Endothelial cell of umbilical vein (primary cell): ENCODE measurements around the gene TM4SF4.

Experiments used
- EZH2 ChIP-seq: IDR thresholded peaks from 2 replicates; pipeline ENCODE4 v1.6.1; 2012; ENCODE audit warnings: borderline replicate concordance, low read depth, mild to moderate bottlenecking, moderate library complexity, low read length, inconsistent platforms; ENCODE audit not compliant: severe bottlenecking
- GATA2 ChIP-seq: IDR thresholded peaks from 2 replicates; pipeline ENCODE4 v1.7.0; 2011; ENCODE audit warnings: low read depth, mild to moderate bottlenecking, moderate library complexity, mixed read lengths, low read length; ENCODE audit not compliant: insufficient read length, insufficient read depth
- JUN ChIP-seq: IDR thresholded peaks from 2 replicates; pipeline ENCODE4 v1.6.1; 2011; ENCODE audit warnings: borderline replicate concordance, low read depth; ENCODE audit not compliant: insufficient read length, insufficient read depth
- MAX ChIP-seq: IDR thresholded peaks from 2 replicates; pipeline ENCODE4 v1.6.1; 2011; ENCODE audit not compliant: insufficient read depth, insufficient read length
- MYC ChIP-seq: IDR thresholded peaks from one replicate; pipeline ENCODE4 v1.6.1; 2011; ENCODE audit warnings: mild to moderate bottlenecking, low read depth, low read length
- POLR2A ChIP-seq: IDR thresholded peaks from 2 replicates; pipeline ENCODE4 v1.6.1; 2012; ENCODE audit warnings: low read depth, mild to moderate bottlenecking, control low read depth, low read length
- POLR2AphosphoS5 ChIP-seq: IDR thresholded peaks from 2 replicates; pipeline ENCODE4 v1.6.1; 2012; ENCODE audit warnings: low read depth, mild to moderate bottlenecking, control low read depth, low read length, moderate library complexity; ENCODE audit not compliant: insufficient read depth
- TF ChIP-seq, protein P1 (sequence below), 2 donors: IDR thresholded peaks; 1 replicate in 1 of 2; 2 replicates in 1 of 2; pipeline ENCODE4 v1.5.1; 2011; ENCODE audit warnings: low read length in 2 of 2, mild to moderate bottlenecking in 2 of 2, moderate library complexity in 2 of 2, control low read depth in 1 of 2, inconsistent platforms in 1 of 2, low read depth in 1 of 2; ENCODE audit not compliant: insufficient read depth in 1 of 2; ENCODE audit errors: extremely low read depth in 1 of 2

DNA sequence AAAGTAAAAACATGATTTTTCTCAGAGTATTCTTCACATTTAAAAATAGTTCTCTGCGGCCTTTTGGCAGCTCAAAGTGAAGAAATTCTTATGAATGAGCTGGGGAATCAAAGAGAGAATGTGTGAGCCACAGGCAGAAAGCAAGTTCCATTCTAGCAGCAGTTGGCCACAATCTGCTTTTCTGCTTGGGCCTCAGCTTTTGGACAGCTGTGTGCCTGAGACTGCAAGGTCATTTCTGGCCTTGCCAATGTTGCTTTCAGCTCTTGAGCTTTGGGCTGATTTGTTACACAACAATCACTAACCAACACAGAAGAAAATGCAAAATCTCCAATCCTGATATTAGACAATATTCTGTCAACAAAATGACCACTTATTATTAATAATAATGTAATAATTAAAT is 14.4 kb upstream of the TM4SF4 start:
- TF ChIP-seq POLR2A (no peak), EZH2 (no peak), MYC (no peak), POLR2AphosphoS5 (no peak), MAX (no peak), GATA2 (no peak), JUN (no peak)
- TF ChIP-seq, protein P1, sequence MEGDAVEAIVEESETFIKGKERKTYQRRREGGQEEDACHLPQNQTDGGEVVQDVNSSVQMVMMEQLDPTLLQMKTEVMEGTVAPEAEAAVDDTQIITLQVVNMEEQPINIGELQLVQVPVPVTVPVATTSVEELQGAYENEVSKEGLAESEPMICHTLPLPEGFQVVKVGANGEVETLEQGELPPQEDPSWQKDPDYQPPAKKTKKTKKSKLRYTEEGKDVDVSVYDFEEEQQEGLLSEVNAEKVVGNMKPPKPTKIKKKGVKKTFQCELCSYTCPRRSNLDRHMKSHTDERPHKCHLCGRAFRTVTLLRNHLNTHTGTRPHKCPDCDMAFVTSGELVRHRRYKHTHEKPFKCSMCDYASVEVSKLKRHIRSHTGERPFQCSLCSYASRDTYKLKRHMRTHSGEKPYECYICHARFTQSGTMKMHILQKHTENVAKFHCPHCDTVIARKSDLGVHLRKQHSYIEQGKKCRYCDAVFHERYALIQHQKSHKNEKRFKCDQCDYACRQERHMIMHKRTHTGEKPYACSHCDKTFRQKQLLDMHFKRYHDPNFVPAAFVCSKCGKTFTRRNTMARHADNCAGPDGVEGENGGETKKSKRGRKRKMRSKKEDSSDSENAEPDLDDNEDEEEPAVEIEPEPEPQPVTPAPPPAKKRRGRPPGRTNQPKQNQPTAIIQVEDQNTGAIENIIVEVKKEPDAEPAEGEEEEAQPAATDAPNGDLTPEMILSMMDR (IDR thresholded peaks at IDR 0.05; ENCODE audit: extremely low read depth in 1 of 2, insufficient read depth in 1 of 2, low read depth in 1 of 2, low read length in 2 of 2), result no peak
